ENCODE results near the gene CBL. TPM values are rescaled to one million over a fixed set of nuclear protein-coding genes. Genes with fewer than 3 reads are reported as not detected.
"Not testable (repeated sequence)": the region's sequence is repeated elsewhere in the genome, so short reads cannot be mapped to it uniquely, and the experiment has no call there.

CBL gene
- 31.1 TPM for total RNA-seq

DNA sequence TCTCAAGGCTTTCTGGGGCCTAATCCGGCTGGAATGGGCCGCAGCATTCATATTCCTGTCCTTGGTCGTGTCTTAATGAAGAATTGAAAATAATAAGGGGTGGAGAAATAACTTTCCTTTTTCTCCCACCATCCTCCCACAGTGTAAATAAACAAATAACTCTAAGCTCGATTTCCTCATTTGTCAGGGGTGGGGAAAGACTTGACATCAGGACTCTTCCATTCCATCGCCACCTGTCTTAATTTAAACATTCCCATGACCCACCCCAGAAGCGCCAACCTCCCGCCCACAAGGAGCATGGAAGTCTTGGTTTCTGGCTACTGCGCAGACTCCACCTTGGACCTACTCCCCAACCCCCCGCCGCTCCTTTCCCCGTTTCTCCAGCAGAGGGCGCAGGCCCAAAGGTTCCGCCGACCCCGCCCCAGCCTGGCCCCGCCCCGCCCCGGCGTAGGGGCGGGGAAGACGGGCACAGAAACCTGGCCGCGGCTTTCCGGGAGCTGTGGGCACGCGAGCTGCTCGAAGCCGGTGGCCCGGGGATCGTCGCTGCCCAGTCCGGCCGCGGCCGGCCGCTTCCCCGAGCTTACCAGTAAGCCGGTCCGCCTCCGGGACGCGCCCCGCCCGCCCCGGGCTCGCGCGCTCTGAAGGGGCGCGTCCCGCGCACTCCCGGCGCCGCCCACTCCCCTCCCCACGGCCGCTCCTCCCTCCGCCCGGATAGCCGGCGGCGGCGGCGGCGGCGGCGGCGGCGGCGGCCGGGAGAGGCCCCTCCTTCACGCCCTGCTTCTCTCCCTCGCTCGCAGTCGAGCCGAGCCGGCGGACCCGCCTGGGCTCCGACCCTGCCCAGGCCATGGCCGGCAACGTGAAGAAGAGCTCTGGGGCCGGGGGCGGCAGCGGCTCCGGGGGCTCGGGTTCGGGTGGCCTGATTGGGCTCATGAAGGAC, at the start of gene CBL:
Gene CBL, plus strand, starts transcription at position 766 of the 937 bp plus-strand sequence. Its CDS starts 79 bp downstream, at position 845.
- intact Hi-C loops (cut with DNase I) = loop anchor here (10.0 kb wide), 1 partner anchor 89 kb away; no protein-coding TSS in a partner anchor
- ATAC-seq (peak; percentile 98), DNase-seq (ENCODE audit: low spot score) (peak; percentile 99)

DNA sequence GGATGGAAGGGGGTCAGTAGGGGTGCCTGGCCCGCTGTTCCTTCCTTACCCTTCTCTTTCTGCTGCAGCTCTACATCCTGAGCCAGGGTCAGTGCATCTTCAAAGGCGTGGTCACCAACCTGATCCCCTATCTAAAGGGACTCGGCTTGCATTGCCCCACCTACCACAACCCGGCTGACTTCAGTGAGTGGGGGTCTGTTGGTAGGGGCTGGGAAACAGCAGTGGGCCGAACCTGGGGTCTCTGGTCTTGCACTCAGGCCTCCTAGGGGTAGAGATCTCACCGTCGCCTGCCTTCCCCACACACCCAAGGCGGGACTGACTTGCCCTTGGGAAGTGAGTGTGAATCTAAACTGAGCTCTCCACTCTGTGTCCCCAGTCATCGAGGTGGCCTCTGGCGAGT, 49.6 kb upstream of the CBL start:
- intact Hi-C loops (cut with DNase I) = no loop called here
- DNase-seq (ENCODE audit: low spot score) = no peak

DNA sequence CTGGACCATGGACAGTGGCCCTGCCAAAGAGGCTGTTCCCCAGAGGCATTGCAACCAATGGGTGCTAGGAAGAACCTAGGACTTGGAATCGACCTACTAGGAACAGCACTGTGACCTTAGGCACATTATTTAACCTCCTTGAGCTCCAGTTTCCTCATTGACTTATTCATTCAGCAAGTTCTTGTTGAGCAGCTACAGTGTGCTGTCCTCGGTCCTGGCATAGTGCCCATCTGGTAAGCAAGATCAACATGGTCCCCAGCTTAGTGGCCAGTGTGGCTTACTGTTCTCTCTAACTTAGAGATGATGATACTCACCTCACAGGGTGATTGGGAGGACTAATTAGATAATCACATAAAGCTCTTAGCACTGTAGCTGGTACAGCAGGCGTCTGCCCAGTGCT, 49.1 kb upstream of the CBL start:
- DNase-seq (ENCODE audit: low spot score) (no peak), ATAC-seq (no peak)
- intact Hi-C loops (cut with DNase I) = no loop called here

More for the DNA sequence above, 49.6 kb upstream of the CBL start:
- ATAC-seq = no peak

DNA sequence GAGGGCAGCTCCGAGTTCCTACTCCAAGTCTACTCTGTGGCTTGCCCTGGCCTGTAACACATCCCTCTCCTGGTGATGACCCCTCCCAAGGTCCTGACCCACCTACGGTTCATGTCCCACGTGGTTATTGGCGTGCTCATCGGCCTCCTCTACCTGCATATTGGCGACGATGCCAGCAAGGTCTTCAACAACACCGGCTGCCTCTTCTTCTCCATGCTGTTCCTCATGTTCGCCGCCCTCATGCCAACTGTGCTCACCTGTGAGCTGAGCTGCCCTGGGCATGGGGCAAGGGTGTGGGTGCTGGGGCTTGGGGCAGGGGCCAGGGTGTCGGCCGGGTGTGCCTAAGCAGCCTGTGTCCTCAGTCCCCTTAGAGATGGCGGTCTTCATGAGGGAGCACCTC, 47.7 kb upstream of the CBL start:
- DNase-seq (ENCODE audit: low spot score) = no peak
- intact Hi-C loops (cut with DNase I) = no loop called here
- ATAC-seq = no peak

DNA sequence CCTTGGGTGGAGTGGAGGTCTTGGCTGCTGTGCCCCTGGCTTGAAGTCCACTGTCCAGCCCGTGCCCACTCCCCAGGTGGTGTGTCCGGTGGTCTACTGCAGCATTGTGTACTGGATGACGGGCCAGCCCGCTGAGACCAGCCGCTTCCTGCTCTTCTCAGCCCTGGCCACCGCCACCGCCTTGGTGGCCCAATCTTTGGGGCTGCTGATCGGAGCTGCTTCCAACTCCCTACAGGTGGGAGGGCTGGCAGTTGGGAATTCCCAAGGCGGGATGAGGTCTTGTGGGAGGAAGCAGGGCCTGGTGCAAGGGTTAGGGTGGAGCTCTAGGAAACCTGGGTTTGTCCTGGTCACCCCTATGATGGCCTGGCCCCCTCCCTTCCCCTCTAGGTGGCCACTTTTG, 46.0 kb upstream of the CBL start:
- intact Hi-C loops (cut with DNase I) = no loop called here
- DNase-seq (ENCODE audit: low spot score) (no peak), ATAC-seq (no peak)

DNA sequence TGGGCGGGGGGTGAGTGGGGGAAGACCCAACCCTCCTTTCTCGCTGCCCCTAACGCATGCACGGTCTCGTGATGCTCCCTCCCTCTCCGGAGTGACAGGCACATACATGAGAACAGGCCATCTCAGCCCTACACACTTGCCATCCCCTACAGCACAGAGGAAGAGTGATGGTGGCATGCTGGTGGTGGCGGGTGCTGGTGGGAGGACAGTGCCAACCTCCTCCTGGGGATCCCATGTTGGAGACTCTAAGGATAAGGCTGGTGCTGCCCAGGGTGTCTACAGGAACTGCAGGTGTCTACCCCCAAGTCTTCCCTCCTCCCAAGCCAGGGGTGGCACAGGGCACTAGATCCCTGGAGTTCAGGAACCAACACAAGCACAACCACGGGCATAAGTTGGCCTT, 44.3 kb upstream of the CBL start:
- DNase-seq (ENCODE audit: low spot score) = no peak
- no peak for ATAC-seq

DNA sequence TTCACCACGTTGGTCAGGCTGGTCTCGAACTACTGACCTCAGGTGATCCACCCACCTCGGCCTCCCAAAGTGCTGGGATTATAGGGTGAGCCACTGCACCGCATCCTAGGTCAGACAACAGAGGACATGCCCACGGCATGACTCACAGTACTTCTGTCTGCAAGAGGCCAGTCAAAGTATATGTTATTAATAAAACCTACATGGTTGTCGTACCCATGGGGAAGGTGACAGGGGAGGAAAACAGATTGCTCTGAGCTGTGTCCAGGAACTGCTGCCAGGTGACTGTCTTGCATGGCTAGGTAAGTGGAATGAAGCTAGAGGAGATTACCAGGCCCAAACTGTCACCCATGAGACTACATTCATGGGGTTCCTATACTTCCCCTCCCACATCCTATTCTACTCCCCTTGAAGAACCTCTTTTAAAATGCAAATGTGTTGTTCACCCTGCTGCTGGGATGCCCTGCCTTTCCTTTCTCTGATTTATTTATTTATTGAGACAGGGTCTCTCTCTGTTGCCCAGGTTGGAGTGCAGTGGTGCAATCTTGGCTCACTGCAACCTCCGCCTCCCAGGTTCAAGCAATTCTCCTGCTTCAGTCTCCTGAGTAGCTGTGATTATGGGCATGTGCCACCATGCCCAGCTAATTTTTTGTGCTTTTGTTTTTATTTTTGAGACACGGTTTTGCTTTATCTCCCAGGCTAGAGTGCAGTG, 39.6 kb upstream of the CBL start:
- ATAC-seq = no peak

More for the DNA sequence above, 44.3 kb upstream of the CBL start:
- intact Hi-C loops (cut with DNase I) = no loop called here

DNA sequence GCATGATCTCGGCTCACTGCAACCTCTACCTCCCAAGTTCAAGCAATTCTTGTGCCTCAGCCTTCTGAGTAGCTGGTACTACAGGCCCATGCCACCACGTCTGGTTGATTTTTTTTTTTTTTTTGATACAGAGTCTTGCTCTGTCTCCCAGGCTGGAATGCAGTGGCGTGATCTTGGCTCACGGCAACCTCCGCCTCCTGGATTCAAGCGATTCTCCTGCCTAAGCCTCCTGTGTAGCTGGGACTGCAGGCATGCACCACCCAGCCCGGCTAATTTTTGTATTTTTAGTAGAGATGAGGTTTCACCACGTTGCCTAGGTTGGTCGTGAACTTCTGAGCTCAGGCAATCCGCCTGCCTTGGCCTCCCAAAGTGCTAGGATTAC, 39.1 kb upstream of the CBL start:
- ATAC-seq; DNase-seq (ENCODE audit: low spot score); intact Hi-C loops (cut with DNase I): not testable (repeated sequence)

More for the DNA sequence above, 39.6 kb upstream of the CBL start:
- intact Hi-C loops (cut with DNase I) = no loop called here
- DNase-seq (ENCODE audit: low spot score) = no peak

DNA sequence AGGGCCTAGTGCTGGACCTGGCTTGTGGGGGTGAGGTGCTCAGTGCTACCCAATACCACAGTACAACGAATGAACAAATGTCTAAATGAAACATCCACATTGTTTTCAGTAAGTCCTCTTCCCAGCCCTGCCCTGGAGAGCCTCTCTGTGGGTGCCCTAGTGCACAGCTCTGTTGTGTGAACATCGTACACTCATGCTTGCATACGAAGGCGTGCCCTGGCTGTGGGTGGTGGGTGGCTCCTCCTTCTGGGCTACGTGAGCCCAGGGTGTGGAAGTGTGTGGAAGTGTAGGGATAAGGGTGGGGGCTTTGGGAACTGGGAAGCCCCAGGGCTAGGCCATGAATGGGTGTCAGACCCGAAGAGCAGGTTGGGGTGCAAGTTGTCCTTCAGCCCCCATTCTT, 38.2 kb upstream of the CBL start:
- DNase-seq (ENCODE audit: low spot score) (no peak), ATAC-seq (peak; percentile 44)
- intact Hi-C loops (cut with DNase I) = no loop called here

DNA sequence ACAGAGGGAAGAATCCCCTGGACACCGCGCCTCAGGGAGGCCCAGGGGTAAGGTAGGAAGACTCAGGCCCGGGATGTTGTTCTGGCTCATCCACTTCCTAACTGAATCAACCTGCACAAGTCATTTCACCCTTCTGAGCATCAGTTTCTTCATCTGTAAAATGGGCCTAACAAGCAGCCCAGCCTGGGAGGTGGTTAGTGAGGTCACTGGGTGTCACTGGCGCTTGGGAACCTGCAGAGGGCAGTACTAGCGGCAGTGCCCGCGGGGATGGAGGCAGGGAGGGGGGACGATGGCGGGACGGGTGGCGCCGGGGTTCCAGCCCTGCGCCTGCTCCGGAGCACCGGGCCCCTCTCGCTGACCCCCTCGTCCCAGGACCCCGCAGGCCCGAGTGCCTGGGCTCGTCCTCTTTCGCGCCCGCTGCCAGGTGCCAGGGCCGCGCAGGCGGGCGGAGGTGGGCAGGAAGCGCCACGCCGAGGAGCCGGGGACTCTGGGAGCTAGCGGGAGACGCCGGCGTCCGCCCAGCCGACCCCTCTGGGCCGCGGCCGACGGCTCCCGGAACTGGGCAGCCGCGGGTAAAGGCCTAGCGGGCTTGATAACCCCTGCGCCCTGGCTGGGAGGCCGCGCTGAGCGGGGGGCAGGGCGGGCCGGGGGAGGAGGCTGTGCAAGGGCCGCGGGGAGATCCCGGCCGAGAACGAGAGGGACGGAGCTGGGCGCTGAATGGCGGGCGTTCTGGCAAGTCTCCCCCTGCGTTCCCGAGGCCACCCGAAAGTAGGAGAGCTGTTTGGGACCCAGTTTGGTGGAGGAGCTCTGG, 37.5 kb upstream of the CBL start, which contains the start of gene NLRX1:
Gene NLRX1, plus strand, starts transcription at position 255 of the 811 bp plus-strand sequence. CDS start 2,679 bp downstream, outside the sequence.
- DNase-seq (ENCODE audit: low spot score) (peak; percentile 87), ATAC-seq (peak; percentile 95)
- intact Hi-C loops (cut with DNase I) = no loop called here

DNA sequence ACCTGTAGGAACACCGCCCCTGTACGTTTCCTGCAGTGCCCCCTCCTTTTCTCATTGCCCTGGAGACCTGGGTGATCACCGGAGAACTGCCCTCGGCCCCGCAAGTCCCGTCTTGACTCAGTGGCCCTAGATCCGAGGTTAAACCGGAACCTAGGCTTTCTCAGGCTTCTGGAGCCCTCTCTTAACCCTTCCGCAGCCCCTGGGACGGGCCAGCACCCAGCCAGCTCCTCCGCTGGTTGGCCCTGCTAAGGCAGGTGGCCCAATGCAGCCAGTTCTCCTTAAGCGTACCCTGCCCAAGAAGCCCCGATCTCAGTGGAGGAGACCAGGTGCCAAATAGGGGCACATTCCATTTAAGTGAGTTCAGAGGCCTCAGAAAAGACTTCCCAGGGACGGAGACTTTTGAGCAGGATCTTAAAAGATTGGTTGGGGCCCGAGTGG, 36.8 kb upstream of the CBL start:
- intact Hi-C loops (cut with DNase I) = no loop called here
- ATAC-seq (peak; percentile 55), DNase-seq (ENCODE audit: low spot score) (no peak)

DNA sequence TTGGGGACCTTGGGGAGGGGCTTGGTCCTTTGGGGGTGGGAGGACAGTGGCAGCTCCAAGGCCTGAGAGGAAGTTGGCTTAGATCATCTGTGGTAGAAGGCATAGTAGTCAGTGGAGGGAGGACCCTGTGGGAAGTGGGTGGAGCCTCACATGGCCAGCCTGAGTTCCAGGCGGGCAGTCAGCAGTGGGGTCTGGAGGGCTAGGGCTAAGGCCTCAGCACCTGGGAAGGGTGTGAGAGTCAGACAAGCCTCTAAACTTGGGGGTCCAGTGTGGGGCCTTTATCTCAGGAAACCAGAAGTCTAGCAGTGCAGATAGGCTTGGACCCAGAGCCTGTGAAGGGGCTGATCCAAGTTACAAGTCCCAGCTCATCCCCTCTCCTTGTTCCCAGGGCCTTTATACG, 33.6 kb upstream of the CBL start:
- intact Hi-C loops (cut with DNase I) = no loop called here
- DNase-seq (ENCODE audit: low spot score) (no peak), ATAC-seq (no peak)

DNA sequence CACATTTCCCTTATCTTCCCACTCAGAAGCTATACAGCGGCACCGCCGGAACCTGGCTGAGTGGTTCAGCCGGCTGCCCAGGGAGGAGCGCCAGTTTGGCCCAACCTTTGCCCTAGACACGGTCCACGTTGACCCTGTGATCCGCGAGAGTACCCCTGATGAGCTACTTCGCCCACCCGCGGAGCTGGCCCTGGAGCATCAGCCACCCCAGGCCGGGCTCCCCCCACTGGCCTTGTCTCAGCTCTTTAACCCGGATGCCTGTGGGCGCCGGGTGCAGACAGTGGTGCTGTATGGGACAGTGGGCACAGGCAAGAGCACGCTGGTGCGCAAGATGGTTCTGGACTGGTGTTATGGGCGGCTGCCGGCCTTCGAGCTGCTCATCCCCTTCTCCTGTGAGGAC, 32.7 kb upstream of the CBL start:
- intact Hi-C loops (cut with DNase I) = no loop called here
- DNase-seq (ENCODE audit: low spot score) (no peak), ATAC-seq (no peak)

DNA sequence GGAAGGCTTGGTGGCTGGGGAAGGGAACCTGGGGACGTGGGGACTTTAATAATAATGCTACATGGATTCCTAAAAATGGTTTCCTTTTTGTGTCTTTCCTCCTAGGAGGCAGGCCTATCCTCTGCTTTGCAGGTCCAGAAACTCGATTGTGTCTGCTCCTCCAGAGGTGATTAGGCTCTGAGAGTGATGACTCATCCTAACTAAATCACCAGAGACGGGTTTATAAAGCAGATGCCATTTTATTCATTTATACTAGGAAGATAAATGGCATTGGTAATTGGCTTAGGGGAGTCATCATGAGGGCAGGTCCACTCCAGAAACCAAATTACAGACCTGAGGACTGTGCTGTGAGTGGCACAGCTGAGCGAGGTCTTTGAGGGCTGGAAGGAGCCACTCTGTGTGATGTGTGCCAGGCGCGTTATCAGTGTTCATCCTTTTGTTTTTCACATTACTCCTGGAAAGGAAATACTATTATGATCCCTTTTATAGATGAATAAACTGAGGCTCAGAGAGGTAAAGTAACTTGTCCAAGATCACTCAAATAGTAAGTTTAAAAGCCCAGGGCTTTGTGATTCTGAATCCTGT, 30.6 kb upstream of the CBL start:
- intact Hi-C loops (cut with DNase I) = no loop called here
- ATAC-seq = no peak

DNA sequence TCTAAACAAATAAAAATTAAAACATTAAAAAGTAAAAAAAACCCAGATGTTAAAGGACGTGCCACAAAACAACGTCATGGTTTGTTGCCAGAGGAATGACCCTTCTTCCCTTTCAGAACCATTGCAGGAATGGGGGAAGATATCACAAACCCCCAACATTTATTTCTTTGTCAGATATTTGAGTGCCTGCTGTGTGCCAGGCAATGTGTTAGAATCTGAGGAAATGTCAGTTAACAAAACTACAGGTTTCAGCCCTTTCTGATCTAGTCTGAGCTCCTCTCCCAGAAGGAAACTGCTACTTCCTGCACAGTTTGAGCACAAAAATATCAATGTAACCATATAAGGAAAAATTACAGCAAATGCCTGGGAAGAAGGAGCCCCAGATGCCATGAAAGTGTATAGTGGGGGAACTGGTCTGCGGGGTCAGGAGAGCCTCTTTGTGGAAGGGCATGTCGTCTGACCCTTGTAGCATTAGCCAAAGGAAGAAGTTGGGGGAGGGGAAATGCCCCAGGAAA, 27.9 kb upstream of the CBL start:
- no peak for ATAC-seq
- DNase-seq (ENCODE audit: low spot score) = no peak
- intact Hi-C loops (cut with DNase I) = no loop called here

More for the DNA sequence above, 30.6 kb upstream of the CBL start:
- DNase-seq (ENCODE audit: low spot score) = no peak

DNA sequence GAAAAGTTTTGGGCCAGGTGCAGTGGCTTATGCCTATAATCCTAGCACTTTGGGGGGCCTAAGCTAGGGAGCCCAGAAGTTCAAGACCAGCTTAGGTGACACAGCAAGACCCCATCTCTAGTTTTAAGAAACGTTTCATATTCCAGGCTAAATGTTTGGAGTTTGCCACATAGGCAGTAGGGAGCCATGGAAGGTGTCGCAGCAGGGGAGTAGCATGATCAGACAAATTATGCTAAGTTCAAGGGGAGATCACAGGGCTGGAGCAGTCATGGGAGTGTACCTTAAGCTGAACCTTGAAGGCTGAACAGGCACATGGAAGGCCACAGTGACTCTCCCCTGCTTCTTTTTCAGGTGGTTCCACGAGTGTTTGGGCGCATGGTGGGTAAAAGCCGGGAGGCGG, 26.8 kb upstream of the CBL start:
- ATAC-seq (no peak), DNase-seq (ENCODE audit: low spot score) (no peak)
- intact Hi-C loops (cut with DNase I) = no loop called here

DNA sequence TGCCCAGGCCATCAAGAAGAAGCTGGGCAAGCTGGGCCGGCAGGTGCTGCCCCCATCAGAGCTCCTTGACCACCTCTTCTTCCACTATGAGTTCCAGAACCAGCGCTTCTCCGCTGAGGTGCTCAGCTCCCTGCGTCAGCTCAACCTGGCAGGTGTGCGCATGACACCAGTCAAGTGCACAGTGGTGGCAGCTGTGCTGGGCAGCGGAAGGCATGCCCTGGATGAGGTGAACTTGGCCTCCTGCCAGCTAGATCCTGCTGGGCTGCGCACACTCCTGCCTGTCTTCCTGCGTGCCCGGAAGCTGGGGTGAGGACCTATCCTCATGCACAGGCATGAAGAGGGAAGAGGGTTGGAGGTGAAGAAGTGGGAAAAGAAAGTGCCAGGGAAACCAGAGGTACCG, 26.2 kb upstream of the CBL start:
- ATAC-seq (no peak), DNase-seq (ENCODE audit: low spot score) (no peak)
- intact Hi-C loops (cut with DNase I) = no loop called here
